ENCODE measurements around the gene TFF3.

DNA sequence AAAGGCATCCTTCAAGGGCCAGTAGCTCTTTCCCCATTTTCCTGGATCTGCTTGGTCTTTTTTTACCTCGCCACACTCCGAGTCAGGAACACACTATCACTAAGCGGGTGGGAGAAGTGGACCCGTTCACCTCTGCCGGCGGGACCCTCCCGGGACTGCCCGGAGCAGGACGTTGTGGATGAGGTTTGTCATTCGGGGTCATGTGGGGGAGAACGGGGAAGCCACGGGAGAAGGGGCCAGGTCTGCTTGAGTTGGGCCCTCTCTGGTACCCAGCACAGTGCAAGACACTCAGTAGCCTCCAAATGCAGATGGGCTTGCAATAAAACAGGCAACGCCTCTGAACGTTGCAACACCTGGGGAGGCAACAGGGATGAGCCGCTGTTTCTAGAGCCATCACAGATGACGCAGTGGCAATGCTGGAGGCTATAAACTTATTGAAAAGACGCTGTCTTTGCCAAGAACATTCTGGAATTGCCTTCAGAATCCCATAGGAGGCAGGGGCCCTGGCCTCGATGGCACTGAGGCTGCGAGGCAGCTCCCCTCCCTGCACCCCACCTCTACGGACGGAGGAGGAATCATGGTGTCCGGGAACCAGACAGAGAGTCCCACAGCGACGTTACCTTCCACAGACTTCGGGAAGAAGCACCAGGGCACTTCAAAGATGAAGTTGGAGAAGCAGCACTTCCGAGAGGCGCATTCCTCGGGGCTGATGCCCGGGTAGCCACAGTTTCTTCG, 31.8 kb upstream of the TFF3 start:
- no peak for TF ChIP-seq EZH2 (IDR thresholded peaks at IDR 0.05; ENCODE audit: borderline replicate concordance, low read length)
- TF ChIP-seq, protein P1, sequence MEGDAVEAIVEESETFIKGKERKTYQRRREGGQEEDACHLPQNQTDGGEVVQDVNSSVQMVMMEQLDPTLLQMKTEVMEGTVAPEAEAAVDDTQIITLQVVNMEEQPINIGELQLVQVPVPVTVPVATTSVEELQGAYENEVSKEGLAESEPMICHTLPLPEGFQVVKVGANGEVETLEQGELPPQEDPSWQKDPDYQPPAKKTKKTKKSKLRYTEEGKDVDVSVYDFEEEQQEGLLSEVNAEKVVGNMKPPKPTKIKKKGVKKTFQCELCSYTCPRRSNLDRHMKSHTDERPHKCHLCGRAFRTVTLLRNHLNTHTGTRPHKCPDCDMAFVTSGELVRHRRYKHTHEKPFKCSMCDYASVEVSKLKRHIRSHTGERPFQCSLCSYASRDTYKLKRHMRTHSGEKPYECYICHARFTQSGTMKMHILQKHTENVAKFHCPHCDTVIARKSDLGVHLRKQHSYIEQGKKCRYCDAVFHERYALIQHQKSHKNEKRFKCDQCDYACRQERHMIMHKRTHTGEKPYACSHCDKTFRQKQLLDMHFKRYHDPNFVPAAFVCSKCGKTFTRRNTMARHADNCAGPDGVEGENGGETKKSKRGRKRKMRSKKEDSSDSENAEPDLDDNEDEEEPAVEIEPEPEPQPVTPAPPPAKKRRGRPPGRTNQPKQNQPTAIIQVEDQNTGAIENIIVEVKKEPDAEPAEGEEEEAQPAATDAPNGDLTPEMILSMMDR (conservative IDR thresholded peaks at IDR 0.05 in 1 of 2, IDR thresholded peaks at IDR 0.05 in 1 of 2; ENCODE audit: extremely low read depth in 1 of 2, insufficient read depth in 1 of 2, low read depth in 1 of 2, low read length in 2 of 2), result no peak

All from mammary epithelial cell (primary cell).